Bone marrow (tissue), 2 donors: ENCODE results near the gene OXSR1.
"Not testable (repeated sequence)": the region's sequence is repeated elsewhere in the genome, so short reads cannot be mapped to it uniquely, and the experiment has no call there.

Source experiments
- DNase-seq, 2 donors: peaks; one replicate each; lab custom pipeline; 2025; lab: John Stamatoyannopoulos, UW

Gene OXSR1

DNA sequence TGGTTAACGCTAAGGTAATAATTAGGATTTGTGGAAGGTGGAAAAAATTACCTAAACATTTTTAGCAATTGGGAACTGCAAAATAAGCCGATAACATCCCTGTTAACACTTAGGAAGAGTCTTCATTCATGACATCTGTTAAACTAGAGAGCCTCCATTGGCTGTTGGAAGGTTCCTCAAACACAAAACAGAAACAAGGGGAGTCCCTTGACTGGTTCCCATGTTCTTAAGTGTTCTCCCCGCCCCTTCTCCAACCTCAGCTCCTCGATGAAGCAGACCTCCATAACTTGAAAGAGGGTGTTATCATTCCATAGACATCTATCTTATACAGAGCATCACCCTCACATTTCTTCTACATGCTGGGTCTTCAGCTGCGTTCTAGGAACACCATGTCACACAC is 102.8 kb downstream of the OXSR1 start:
- peak in 1 of 2 donors; percentile 38 for DNase-seq

GRCh38 chr3:38268522-38268921 is 103.2 kb downstream of the OXSR1 start:
- peak in 1 of 2 donors; percentile 35 for DNase-seq

DNA sequence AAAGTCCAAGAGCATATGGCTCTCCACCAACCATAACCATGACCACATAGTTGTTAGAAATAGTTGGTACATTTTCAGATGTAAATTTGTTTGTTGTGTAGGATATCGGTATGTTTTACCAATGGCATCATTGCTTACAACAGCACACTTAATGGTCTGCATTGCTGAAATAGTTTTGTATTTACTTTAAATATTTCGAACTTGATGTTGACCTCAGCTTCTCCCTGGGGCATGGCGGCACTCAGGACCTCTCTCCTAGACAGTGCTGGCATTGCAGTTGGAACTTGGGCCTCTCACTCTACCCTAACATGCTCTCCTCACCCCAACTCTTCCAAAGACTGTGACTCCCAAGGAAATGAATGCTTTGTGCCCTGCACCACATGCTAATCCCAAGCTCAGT is 105.3 kb downstream of the OXSR1 start:
- DNase-seq: no peak

DNA sequence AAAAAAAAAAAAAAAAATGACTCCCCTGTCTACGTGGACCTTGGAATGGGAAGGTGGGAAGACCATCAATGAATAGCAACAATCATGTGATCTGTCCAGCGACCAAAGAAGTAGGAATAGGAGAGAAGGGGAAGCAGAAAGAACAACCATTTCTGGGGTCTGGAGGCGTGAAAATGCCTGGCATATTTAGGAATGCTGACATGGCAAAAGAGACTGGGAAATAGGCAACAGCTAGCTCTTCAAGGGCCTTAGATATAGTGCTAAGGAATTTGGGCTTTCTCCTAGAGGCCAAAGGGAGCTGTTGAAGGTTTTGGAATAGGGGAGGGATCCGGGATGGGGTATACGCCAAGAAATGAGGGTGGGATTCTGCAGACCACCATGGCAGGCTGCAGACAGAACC is 106.2 kb downstream of the OXSR1 start:
- DNase-seq: no peak

GRCh38 chr3:38274864-38275649 is 109.7 kb downstream of the OXSR1 start:
- DNase-seq: no peak

DNA sequence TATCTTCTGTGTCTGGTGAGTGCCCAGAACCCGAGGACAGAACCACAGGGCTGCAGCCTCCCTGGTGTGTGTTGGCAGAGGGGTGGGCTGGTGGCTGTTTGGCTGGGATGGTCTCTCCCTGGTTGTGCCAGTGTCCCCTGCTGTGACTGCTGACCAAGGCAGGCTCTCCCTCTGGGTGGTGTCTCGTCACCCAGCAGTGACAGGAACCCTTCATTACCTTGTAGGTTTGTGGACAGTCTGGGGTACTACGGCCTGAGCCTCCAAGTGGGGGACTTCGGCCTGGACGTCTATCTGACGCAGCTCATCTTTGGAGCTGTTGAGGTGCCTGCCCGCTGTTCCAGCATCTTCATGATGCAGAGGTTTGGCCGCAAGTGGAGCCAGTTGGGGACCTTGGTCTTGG is 110.3 kb downstream of the OXSR1 start:
- DNase-seq: no peak

DNA sequence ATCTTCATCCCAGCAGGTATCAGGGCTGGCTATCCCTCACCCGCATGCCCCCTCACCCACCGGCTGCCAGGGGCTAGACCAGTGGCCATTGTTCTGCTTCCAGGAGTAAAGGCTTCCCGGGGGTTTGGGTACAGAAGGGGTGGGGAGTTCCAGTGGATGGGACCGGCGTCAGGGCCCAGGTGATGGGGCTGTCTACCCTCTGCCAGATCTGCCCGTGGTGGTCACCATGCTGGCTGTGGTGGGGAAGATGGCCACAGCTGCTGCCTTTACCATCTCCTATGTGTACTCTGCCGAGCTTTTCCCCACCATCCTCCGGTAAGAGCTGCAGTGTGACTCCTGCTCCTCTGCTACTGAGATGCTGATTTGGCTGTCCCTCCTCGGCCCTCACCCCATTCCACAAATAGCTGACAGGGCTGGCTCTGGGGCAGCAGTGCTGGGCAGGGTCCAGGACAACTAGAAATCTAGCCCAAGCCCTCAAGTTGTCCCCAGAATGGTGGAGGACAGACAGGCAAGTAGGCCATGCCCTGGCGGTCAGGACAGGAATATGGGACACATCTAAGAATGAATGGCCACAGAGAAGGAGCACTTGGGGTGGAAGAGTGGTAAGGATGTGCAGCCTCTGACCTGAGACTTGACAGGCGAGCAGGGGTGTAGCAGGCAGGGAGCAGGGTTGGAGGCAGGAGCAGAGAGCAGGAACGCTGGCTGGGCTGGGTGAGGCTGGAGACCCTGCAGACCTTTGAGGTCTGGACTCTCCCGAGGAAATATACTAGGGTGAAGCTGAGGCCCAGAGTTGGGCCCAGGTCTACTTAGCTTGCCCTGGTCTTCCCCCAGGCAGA is 111.0 kb downstream of the OXSR1 start:
- DNase-seq: no peak

GRCh38 chr3:38276917-38277630 is 111.7 kb downstream of the OXSR1 start:
- no peak for DNase-seq

DNA sequence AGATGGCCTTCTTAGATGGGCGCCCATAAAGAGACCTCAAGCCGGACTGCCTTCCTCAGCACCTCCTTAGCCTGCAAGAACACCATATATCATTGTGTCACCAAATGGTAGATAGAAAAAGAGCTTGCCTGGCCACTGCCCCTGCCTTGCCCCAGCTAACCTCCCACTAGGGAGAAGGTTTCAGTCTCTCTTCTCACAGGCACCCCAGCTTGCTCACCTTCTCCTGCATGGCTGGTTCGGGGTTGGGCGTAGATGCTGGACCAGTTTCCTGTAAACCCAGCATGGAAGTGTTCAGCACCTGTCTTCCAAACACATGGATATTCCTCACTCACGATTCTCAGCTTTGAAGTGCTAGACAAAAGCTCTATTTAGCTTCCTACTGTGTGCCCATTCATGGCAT is 113.5 kb downstream of the OXSR1 start:
- DNase-seq: no peak

- DNase-seq: no peak
Measured at GRCh38 chr3:38281895-38282686, 116.8 kb downstream of the OXSR1 start, which contains the start of gene SLC22A14. Gene SLC22A14, plus strand, starts transcription at chr3:38282294. Its CDS starts 23,733 bp downstream, at chr3:38306027.

GRCh38 chr3:38283810-38284755 is 118.7 kb downstream of the OXSR1 start:
- no peak for DNase-seq

DNA sequence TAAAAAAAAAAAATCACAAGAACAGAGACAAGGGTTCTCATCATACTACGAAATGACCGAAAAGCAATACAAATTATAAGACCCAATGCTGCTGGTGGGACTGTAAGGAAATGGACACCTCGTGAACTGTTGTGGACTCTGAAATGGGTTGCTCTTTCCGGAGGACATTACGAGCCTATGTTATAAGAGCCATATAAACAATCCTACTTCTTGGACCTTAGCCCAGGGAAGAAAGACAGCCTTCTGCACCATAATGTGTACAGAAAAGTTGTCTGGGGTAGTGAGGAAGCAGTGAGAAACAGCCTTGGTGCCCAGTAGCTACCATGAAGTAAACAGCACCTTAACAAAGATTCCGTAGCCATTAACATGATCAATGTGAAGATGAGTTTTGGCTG is 119.4 kb downstream of the OXSR1 start:
- DNase-seq: no peak

- DNase-seq: not testable (repeated sequence)
Measured at GRCh38 chr3:38289286-38290217, 124.2 kb downstream of the OXSR1 start.

- DNase-seq: not testable (repeated sequence)
Measured at GRCh38 chr3:38297053-38297452, 131.7 kb downstream of the OXSR1 start.

DNA sequence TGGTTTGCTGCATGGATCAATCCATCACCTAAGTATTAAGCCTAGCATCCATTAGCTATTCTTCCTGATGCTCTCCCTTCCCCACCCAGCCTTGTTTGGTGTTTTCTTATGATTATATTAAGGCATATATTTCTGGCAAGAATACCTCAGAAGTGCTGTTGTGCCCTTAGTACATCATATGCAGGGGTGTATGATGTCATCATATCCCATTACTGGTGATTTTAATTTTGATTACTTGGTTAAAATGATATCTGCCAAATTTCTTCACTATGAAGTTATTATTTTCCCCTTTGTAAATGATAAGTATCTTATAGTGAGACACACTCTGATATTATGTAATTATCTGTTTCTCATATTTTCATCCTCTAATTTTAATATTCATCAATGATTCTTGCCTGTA is 132.2 kb downstream of the OXSR1 start:
- DNase-seq: no peak

GRCh38 chr3:38297947-38298711 is 132.8 kb downstream of the OXSR1 start:
- DNase-seq: no peak
